K562 (cell line): ENCODE measurements around the gene ATP6V0A1. TPM values are rescaled to one million over a fixed set of nuclear protein-coding genes. Genes with fewer than 3 reads are reported as not detected.

Source experiments
- ATAC-seq: fragments of 200-7000 bp; cut with Tn5 transposase; 3 replicates; pipeline ENCODE4 v1.9.1; 2020; ENCODE audit warnings: moderate library complexity
- BruUV-seq: library from RNA; stranded (reverse); fragments of 400-500 nt; replicated peaks from 2 replicates; lab custom pipeline; 2021; lab: Mats Ljungman, UMichigan
- CTCF ChIA-PET: fragments of 300-600 bp; formaldehyde crosslinking; extraction: SDS; loops from one replicate; lab custom pipeline; 2021; ENCODE audit warnings: low intra/inter-chr PET ratio; lab: Yijun Ruan, JAX
- POLR2A ChIA-PET: fragments of 300-600, 350-650 bp; sonication (Branson Sonifier 250); formaldehyde crosslinking; extraction: SDS; loops from one replicate; lab custom pipeline; 2021; ENCODE audit warnings: antibody characterized with exemption, inconsistent platforms; lab: Yijun Ruan, JAX
- DNase-seq, 4 experiments: peaks; one replicate each; pipeline versions ENCODE4 v3.0.0 to v3.0.0-alpha.2; 2011 to 2018; ENCODE audit warnings: low spot score in 3 of 4, mixed read lengths in 3 of 4; ENCODE audit errors: extremely low read depth in 1 of 4
- FAIRE-seq: peaks from 2 replicates; lab custom pipeline; 2011; peaks lifted over from hg19 to GRCh38; lab: Jason Lieb, UNC
- H2AFZ ChIP-seq: 2 replicates; pipeline ENCODE4 v1.6.0; 2011; ENCODE audit warnings: low read depth, low read length, control low read depth, inconsistent platforms
- H3K27ac ChIP-seq: fragments of 200-600 bp; 3 replicates; pipeline ENCODE4 v1.8.0; 2011; ENCODE audit warnings: low read depth, mild to moderate bottlenecking, control low read depth, inconsistent platforms, low read length, moderate library complexity, mixed read lengths; ENCODE audit errors: extremely low read depth
- H3K27me3 ChIP-seq, 2 experiments: fragments of 300-600 bp in 1 of 2; 2 replicates in 1 of 2; 3 replicates in 1 of 2; pipeline versions ENCODE4 v1.6.0 to v1.8.0; 2011; ENCODE audit warnings: inconsistent platforms in 2 of 2, low read length in 2 of 2, mild to moderate bottlenecking in 1 of 2, mixed read lengths in 1 of 2, moderate library complexity in 1 of 2; ENCODE audit not compliant: control insufficient read depth in 2 of 2, insufficient read depth in 2 of 2
- H3K36me3 ChIP-seq: fragments of 300-600 bp; 3 replicates; pipeline ENCODE4 v1.8.0; 2011; ENCODE audit warnings: mild to moderate bottlenecking, low read length, inconsistent platforms; ENCODE audit not compliant: control insufficient read depth, insufficient read depth
- H3K4me1 ChIP-seq, 2 experiments: fragments of 200-600 bp in 1 of 2; replicated peaks in 1 of 2; 2 replicates in 1 of 2; 3 replicates in 1 of 2; pipeline versions ENCODE4 v1.5.1 to v1.8.0; 2011; ENCODE audit warnings: inconsistent platforms in 2 of 2, low read length in 2 of 2, mild to moderate bottlenecking in 1 of 2, mixed read lengths in 1 of 2, moderate library complexity in 1 of 2; ENCODE audit not compliant: control insufficient read depth in 2 of 2, insufficient read depth in 2 of 2
- H3K4me2 ChIP-seq: 2 replicates; pipeline ENCODE4 v1.6.1; 2011; ENCODE audit warnings: low read length, control low read depth, inconsistent platforms, mixed read lengths; ENCODE audit not compliant: insufficient read depth
- H3K4me3 ChIP-seq: fragments of 200-600 bp; sonication (generic), shearing (Covaris generic); 2 replicates; pipeline ENCODE4 v1.5.1; 2016; ENCODE audit warnings: control low read depth, inconsistent platforms
- H3K79me2 ChIP-seq: fragments of 200-600 bp; 3 replicates; pipeline ENCODE4 v1.8.0; 2011; ENCODE audit warnings: low read length, inconsistent platforms; ENCODE audit not compliant: control insufficient read depth, insufficient read depth
- H3K9ac ChIP-seq, 2 experiments: 2 replicates each; pipeline versions ENCODE4 v1.6.0 to v1.6.1; 2011; ENCODE audit warnings: low read depth in 2 of 2, low read length in 2 of 2, control low read depth in 1 of 2, inconsistent platforms in 1 of 2, mild to moderate bottlenecking in 1 of 2, mixed read lengths in 1 of 2; ENCODE audit not compliant: insufficient read depth in 1 of 2
- H3K9me1 ChIP-seq: one replicate; pipeline ENCODE4 v1.6.0; 2011; ENCODE audit warnings: inconsistent platforms, mild to moderate bottlenecking, low read length, moderate library complexity; ENCODE audit not compliant: control insufficient read depth, insufficient read depth
- H3K9me3 ChIP-seq: replicated peaks from 2 replicates; pipeline ENCODE4 v1.5.1; 2011; ENCODE audit warnings: low read depth, low read length, inconsistent platforms; ENCODE audit not compliant: control insufficient read depth, insufficient read depth
- H4K20me1 ChIP-seq: replicated peaks from 2 replicates; pipeline ENCODE4 v1.6.1; 2011; ENCODE audit warnings: low read length, inconsistent platforms, mixed read lengths; ENCODE audit not compliant: control insufficient read depth, insufficient read depth
- KLF13 ChIP-seq: fragments of 450-650 bp; IDR thresholded peaks from 2 replicates; pipeline ENCODE4 v1.6.1; 2016; ENCODE audit warnings: missing genetic modification characterization, low read depth, mild to moderate bottlenecking, missing compliant biosample characterization, moderate library complexity, borderline replicate concordance
- MED1 ChIP-seq: sonication (generic); formaldehyde crosslinking; IDR thresholded peaks from 2 replicates; pipeline ENCODE4 v1.8.1; 2023; ENCODE audit warnings: missing genetic modification reagents, borderline replicate concordance
- SNIP1 ChIP-seq: fragments of 450-650 bp; IDR thresholded peaks from 2 replicates; pipeline ENCODE4 v1.7.1; 2017; ENCODE audit warnings: low read depth, mild to moderate bottlenecking
- ZC3H4 ChIP-seq: sonication (generic); formaldehyde crosslinking; IDR thresholded peaks from 2 replicates; pipeline ENCODE4 v1.9.0; 2021; ENCODE audit warnings: missing genetic modification reagents, borderline replicate concordance
- WGBS: fragments of 100-300 bp; shearing (Covaris generic); methylation state at CpG from one replicate; pipeline ENCODE4 v1.1.6; 2016; ENCODE audit warnings: low coverage, mixed read lengths; ENCODE audit not compliant: insufficient coverage; ENCODE audit errors: missing lambda C conversion rate; 5-methylcytosine and 5-hydroxymethylcytosine counted together
- in situ Hi-C: fragments of 300-500 bp; cut with MboI; formaldehyde crosslinking; loops from 4 replicates; pipeline ENCODE4 v1.15.0; 2018; ENCODE audit warnings: inconsistent platforms, mixed read lengths
- intact Hi-C: fragments of 100-400 bp; cut with micrococcal nuclease; formaldehyde crosslinking; loops from 2 replicates; pipeline ENCODE4 v1.14.2; 2022
- polyA plus RNA-seq, 8 experiments: library from polyadenylated mRNA; depleted of rRNA in 4 of 8; stranded (reverse) in 5 of 8; unstranded in 3 of 8; fragments of >200 nt; fragmentation: Nextera tagmentation in 2 of 8; fragmentation: Illumina TruSeq in 1 of 8; extraction: Ambion mirVana in 2 of 8; extraction: Trizol in 1 of 8; gene quantifications; 2 replicates each; pipeline versions ENCODE4 v1.2.1 to v1.2.3, GENCODE V29; 2011 to 2014; ENCODE audit warnings: inconsistent platforms in 1 of 8, missing spikeins in 1 of 8
- total RNA-seq, 7 experiments: library from RNA; depleted of rRNA in 6 of 7; stranded (reverse); fragments of >200 nt in 6 of 7; fragmentation: Illumina TruSeq in 2 of 7; extraction: Trizol in 2 of 7; gene quantifications; 2 replicates each; pipeline versions ENCODE4 v1.2.1 to v1.2.3, GENCODE V29; 2011 to 2021; ENCODE audit warnings: low replicate concordance in 1 of 7
- TF ChIP-seq, protein P1 (sequence below): fragments of 250-450 bp; sonication (Bioruptor Pico); IDR thresholded peaks from 2 replicates; pipeline ENCODE4 v1.5.1; 2021; ENCODE audit warnings: mild to moderate bottlenecking
- TF ChIP-seq, protein P2 (sequence below): fragments of 450-650 bp; IDR thresholded peaks from 2 replicates; pipeline ENCODE4 v1.6.1; 2016; ENCODE audit warnings: mild to moderate bottlenecking, moderate library complexity
- TF ChIP-seq, protein P3 (sequence below): fragments of 250-450 bp; sonication (Bioruptor Pico); IDR thresholded peaks from 2 replicates; pipeline ENCODE4 v1.5.0; 2020; ENCODE audit warnings: mild to moderate bottlenecking, borderline replicate concordance

ATP6V0A1 gene
- total and polyA plus RNA-seq, 9 of the 15 experiments (the other 6 are each of a cell fraction or from before 2014, with no cell fraction given), result 11.8 to 158 (median 75.5) TPM

DNA sequence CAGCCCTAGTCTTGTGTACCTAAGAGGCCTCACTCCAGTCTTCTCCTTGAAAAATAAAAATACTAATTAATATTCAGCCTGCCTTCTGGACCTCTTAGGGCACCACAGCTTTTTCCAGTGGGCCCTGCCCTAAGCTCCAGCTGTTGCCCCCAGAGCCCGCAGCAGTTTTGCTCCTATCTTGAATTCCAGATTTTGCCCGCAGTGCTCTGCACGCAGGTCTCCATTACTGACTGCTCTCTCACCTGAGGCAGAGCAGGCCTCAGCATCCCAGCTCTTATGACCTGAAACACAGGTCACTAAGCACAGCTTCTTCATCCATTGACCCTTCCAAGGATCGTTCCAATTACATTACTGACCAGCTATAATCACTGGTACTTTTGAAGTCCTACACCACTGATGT, 49.0 kb downstream of the ATP6V0A1 start:
- WGBS, result 89% methylated on average over 4 of the region's 4 CpGs
- in situ Hi-C loops (no loop called here), intact Hi-C loops (no loop called here)
- no peak for DNase-seq
- H4K20me1 ChIP-seq, result no peaks in the 10 kb centered on the region; the same call in 1 of the 2 replicates
- no peak for FAIRE-seq
- CTCF ChIA-PET, result no interaction called here
- H3K27me3 ChIP-seq, result no peaks in the 10 kb centered on the region
- ATAC-seq, result no peak
- no peak overlapping the region; a peak in 1 of 4 replicates for H3K9ac ChIP-seq
- BruUV-seq, result no TSS peak
- H3K9me3 ChIP-seq, result no peaks in the 10 kb centered on the region
- H3K27ac ChIP-seq, result no peak overlapping the region
- H3K9me1 ChIP-seq, result no peaks in the 10 kb centered on the region
- H3K36me3 ChIP-seq, result peaks cover 92% of the 10 kb centered on the region
- POLR2A ChIA-PET, result interaction anchor here (0.9 to 1.9 kb wide), 5 partner anchors 9 to 196 kb away, joined by 4 to 7 read pairs (median 6); no protein-coding TSS in a partner anchor
- no peak overlapping the region for H3K4me3 ChIP-seq
- H3K4me2 ChIP-seq, result no peak overlapping the region
- no peak overlapping the region for H2AFZ ChIP-seq
- no peaks in the 10 kb centered on the region for H3K79me2 ChIP-seq
- H3K4me1 ChIP-seq, result no peaks in the 10 kb centered on the region
- TF ChIP-seq KLF13 (tag) (no peak), SNIP1 (no peak), MED1 (no peak), ZC3H4 (no peak)
- TF ChIP-seq, protein P1, sequence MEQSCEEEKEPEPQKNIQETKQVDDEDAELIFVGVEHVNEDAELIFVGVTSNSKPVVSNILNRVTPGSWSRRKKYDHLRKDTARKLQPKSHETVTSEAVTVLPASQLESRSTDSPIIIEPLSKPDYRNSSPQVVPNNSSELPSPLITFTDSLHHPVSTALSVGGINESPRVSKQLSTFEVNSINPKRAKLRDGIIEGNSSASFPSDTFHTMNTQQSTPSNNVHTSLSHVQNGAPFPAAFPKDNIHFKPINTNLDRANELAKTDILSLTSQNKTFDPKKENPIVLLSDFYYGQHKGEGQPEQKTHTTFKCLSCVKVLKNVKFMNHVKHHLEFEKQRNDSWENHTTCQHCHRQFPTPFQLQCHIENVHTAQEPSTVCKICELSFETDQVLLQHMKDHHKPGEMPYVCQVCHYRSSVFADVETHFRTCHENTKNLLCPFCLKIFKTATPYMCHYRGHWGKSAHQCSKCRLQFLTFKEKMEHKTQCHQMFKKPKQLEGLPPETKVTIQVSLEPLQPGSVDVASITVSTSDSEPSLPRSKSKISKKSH, result no peak
- TF ChIP-seq, protein P2, sequence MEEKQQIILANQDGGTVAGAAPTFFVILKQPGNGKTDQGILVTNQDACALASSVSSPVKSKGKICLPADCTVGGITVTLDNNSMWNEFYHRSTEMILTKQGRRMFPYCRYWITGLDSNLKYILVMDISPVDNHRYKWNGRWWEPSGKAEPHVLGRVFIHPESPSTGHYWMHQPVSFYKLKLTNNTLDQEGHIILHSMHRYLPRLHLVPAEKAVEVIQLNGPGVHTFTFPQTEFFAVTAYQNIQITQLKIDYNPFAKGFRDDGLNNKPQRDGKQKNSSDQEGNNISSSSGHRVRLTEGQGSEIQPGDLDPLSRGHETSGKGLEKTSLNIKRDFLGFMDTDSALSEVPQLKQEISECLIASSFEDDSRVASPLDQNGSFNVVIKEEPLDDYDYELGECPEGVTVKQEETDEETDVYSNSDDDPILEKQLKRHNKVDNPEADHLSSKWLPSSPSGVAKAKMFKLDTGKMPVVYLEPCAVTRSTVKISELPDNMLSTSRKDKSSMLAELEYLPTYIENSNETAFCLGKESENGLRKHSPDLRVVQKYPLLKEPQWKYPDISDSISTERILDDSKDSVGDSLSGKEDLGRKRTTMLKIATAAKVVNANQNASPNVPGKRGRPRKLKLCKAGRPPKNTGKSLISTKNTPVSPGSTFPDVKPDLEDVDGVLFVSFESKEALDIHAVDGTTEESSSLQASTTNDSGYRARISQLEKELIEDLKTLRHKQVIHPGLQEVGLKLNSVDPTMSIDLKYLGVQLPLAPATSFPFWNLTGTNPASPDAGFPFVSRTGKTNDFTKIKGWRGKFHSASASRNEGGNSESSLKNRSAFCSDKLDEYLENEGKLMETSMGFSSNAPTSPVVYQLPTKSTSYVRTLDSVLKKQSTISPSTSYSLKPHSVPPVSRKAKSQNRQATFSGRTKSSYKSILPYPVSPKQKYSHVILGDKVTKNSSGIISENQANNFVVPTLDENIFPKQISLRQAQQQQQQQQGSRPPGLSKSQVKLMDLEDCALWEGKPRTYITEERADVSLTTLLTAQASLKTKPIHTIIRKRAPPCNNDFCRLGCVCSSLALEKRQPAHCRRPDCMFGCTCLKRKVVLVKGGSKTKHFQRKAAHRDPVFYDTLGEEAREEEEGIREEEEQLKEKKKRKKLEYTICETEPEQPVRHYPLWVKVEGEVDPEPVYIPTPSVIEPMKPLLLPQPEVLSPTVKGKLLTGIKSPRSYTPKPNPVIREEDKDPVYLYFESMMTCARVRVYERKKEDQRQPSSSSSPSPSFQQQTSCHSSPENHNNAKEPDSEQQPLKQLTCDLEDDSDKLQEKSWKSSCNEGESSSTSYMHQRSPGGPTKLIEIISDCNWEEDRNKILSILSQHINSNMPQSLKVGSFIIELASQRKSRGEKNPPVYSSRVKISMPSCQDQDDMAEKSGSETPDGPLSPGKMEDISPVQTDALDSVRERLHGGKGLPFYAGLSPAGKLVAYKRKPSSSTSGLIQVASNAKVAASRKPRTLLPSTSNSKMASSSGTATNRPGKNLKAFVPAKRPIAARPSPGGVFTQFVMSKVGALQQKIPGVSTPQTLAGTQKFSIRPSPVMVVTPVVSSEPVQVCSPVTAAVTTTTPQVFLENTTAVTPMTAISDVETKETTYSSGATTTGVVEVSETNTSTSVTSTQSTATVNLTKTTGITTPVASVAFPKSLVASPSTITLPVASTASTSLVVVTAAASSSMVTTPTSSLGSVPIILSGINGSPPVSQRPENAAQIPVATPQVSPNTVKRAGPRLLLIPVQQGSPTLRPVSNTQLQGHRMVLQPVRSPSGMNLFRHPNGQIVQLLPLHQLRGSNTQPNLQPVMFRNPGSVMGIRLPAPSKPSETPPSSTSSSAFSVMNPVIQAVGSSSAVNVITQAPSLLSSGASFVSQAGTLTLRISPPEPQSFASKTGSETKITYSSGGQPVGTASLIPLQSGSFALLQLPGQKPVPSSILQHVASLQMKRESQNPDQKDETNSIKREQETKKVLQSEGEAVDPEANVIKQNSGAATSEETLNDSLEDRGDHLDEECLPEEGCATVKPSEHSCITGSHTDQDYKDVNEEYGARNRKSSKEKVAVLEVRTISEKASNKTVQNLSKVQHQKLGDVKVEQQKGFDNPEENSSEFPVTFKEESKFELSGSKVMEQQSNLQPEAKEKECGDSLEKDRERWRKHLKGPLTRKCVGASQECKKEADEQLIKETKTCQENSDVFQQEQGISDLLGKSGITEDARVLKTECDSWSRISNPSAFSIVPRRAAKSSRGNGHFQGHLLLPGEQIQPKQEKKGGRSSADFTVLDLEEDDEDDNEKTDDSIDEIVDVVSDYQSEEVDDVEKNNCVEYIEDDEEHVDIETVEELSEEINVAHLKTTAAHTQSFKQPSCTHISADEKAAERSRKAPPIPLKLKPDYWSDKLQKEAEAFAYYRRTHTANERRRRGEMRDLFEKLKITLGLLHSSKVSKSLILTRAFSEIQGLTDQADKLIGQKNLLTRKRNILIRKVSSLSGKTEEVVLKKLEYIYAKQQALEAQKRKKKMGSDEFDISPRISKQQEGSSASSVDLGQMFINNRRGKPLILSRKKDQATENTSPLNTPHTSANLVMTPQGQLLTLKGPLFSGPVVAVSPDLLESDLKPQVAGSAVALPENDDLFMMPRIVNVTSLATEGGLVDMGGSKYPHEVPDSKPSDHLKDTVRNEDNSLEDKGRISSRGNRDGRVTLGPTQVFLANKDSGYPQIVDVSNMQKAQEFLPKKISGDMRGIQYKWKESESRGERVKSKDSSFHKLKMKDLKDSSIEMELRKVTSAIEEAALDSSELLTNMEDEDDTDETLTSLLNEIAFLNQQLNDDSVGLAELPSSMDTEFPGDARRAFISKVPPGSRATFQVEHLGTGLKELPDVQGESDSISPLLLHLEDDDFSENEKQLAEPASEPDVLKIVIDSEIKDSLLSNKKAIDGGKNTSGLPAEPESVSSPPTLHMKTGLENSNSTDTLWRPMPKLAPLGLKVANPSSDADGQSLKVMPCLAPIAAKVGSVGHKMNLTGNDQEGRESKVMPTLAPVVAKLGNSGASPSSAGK, result no peak
- TF ChIP-seq, protein P3, sequence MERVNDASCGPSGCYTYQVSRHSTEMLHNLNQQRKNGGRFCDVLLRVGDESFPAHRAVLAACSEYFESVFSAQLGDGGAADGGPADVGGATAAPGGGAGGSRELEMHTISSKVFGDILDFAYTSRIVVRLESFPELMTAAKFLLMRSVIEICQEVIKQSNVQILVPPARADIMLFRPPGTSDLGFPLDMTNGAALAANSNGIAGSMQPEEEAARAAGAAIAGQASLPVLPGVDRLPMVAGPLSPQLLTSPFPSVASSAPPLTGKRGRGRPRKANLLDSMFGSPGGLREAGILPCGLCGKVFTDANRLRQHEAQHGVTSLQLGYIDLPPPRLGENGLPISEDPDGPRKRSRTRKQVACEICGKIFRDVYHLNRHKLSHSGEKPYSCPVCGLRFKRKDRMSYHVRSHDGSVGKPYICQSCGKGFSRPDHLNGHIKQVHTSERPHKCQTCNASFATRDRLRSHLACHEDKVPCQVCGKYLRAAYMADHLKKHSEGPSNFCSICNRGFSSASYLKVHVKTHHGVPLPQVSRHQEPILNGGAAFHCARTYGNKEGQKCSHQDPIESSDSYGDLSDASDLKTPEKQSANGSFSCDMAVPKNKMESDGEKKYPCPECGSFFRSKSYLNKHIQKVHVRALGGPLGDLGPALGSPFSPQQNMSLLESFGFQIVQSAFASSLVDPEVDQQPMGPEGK, result no peak
